NK-92 (cell line): Measurements from ENCODE around the gene GSTA5.
"Not testable (repeated sequence)": the region's sequence is repeated elsewhere in the genome, so short reads cannot be mapped to it uniquely, and the experiment has no call there.

Source experiments
- DNase-seq: peaks from one replicate; lab custom pipeline; 2025; ENCODE audit not compliant: unreplicated experiment; lab: John Stamatoyannopoulos, UW

The GSTA5 gene

GRCh38 chr6:52794366-52794765 lies 46.2 kb downstream of the GSTA5 start:
- not testable (repeated sequence) for DNase-seq

- DNase-seq = no peak
Observed at GRCh38 chr6:52790861-52791260, 49.8 kb downstream of the GSTA5 start.

DNA sequence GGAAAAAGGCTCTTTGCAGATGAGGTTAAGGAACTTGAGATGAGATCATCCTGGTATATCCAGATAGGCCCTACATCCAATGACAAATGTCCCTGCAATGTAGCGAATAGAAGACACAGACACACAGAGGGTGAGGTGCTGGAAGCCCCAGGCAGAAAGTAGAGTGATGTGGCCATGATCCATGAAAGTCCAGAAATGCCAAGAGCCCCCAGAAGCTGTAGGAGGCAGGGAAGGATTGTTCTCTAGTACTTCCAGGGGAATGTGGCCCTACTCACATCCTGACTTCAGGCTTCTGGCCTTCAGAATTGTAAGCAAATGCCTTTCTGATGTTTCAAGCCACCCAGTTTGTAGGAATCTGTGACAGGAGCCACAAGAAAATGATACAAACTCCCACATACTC lies 51.0 kb downstream of the GSTA5 start:
- not testable (repeated sequence) for DNase-seq

GRCh38 chr6:52788478-52788877 lies 52.1 kb downstream of the GSTA5 start:
- no peak for DNase-seq

DNA sequence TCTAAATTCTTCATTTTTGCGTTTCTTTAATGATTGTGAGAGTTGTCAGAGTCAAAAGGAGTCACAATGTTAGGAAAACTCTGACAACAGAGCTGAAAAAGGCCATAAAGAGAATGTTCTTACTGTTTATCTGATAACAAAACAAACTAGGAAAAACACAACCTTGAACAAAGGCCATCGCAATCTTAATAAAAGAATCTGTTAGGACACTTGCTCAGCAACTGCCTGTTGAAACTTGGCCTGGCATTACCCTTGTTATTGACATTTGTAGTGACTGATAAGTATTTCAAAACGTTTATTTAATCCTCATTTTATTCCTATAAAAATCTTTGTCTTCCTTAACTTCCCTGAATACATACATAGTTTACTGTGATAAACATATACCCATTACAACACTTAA lies 52.7 kb downstream of the GSTA5 start:
- DNase-seq = no peak

GRCh38 chr6:52786249-52786956 lies 54.2 kb downstream of the GSTA5 start:
- DNase-seq = no peak

- not testable (repeated sequence) for DNase-seq
Observed at GRCh38 chr6:52782696-52783274, 57.8 kb downstream of the GSTA5 start.

DNA sequence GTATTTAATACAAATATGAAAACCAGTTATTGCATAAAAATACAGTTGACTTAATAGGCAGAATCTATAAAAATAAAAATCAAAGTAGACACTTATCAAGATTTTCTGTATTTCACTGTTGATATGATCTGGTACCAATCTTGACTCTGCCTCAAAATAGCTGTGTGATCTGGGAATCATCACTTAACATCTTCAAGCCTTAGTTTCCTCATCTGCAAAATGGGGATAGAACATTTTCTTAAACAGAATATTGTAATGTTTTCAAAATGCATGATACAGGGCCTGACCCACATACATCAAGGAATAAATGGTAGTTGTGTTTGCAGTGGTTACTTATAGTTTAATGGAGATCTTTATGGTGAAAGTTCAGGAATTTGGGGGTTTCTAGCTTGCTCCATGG lies 58.4 kb downstream of the GSTA5 start:
- not testable (repeated sequence) for DNase-seq
